GM21447 (cell line): Measurements from ENCODE around the gene POM121L12.

Experiments used
- ATAC-seq: cut with Tn5 transposase; IDR thresholded peaks from one replicate; pipeline ENCODE4 v1.9.1; 2021; ENCODE audit not compliant: unreplicated experiment

The POM121L12 gene

GRCh38 chr7:53035499-53036412, at the start of gene POM121L12:
POM121L12 (plus strand) TSS chr7:53035633; CDS start chr7:53035672, 39 bp downstream.
- ATAC-seq, result no peak

DNA sequence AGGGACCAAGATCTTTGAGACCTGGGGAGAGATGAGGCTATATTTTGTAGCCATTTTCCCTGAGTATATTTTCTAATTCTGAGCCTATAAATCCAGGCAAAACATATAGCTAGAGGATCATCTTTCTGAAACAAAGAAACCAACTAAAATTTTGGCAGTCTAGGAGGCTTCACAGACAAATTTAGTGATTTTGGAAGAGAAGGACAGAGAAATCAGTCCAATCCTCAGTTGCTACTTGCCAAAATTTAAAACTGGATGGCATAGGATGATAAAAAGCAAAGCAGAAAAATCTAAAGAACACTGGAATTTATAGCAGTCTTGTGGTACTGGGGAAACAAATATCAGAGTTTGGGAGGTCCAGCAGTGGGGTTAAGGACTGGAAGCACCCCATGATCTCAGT, 43.4 kb upstream of the POM121L12 start:
- ATAC-seq, result no peak

DNA sequence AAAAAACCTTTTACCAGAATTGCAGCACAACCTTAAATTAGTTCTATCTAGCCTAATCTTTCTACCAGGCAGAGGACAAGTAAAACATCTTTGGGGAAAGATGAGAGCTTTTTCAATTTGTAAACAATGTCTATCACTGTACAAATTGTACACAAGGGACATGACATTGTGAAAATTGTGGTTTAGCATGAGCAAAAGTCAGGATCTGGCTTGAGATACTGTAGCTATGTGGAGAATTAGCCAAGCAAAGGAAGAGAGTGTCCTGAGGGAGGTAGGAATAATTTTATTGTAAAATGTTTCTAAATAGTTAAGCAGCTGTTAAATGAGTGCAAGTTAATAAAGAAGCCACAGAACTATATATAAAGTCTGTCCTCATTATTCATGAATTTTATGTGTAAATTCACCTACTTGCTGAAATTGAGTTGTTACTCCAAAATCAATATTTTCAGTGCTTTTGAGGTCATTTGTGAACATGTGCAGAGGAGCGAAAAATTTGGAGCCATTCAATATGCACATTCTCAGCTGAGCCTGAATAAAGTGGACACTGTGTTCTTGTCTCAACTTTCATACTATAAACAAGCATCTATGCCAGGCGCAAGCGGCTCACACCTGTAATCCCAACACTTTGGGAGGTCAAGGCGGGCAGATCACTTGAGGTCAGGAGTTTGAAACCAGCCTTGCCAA, 42.8 kb upstream of the POM121L12 start:
- ATAC-seq, result no peak

DNA sequence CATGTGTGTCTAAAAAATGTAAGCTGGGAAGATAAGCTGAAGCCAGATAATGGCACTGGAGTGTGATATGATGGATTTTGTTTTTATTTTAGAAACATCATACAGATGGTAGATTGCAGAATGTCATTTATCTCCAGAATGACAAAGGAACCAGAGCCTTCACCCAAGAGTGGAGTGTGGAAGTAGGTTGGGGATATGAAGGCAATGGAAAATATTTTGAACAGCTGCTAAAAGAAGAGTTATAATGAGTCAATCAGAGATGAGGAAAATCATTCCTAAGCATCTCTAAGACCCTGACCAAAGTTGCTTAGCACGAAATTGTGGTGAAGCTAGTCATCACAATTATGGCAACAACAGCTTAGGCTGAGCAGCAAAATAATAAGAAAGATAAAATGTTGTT, 39.8 kb upstream of the POM121L12 start:
- no peak for ATAC-seq

DNA sequence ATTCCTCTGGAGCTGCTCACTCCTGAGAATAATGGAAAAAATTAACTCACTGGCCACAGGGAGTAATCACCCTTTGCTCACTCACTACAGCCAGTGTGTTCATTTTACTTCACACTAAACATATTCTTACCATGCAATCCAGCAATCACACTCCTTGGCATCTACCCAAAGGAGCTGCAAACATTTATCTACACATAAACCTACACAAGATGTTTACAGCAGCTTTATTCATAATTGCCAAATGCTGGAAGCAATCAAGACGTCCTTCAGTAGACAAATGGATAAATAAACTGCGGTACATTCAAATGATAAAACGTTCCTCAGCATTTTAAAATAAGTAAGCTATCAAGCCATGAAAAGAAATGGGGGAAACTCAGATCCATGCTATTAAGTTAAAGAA, 34.2 kb upstream of the POM121L12 start:
- no peak for ATAC-seq

- ATAC-seq, result no peak
These were observed 33.0 kb upstream of the POM121L12 start for GRCh38 chr7:53002389-53002788.

DNA sequence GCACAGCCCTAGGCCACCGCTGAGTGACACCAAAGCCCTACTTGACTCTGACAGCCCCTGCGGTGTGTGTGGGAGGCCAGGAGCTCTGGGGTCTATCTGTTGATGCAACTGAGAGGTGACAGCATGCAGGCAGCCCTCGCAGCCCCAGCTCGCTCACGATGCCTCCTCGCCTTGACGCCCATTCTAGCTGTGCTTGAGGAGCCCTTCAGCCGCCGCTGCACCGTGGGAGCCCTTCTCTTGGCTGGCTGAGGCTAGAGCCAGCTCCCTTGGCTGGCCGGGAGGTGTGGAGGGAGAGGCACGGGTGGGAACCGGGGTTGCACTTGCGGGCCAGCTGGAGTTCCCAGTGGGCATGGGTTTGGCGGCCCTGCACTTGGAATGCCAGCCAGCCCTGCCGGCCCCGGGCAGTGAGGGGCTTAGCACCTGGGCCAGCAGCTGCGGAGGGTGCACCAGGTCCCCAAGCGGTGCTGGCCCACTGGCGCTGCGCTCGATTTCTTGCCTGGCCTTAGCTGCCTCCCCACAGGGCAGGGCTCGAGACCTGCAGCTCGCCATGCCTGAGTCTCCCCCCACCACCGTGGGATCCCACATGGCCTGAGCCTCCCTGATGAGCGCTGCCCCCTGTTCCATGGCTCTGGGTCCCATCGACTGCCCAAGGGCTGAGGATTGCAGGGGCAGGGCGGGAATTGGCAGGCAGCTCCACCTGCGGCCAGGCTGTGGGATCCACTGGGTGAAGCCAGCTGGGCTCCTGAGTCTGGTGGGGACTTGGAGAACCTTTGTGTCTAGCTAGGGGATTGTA, 31.6 kb upstream of the POM121L12 start:
- no peak for ATAC-seq

DNA sequence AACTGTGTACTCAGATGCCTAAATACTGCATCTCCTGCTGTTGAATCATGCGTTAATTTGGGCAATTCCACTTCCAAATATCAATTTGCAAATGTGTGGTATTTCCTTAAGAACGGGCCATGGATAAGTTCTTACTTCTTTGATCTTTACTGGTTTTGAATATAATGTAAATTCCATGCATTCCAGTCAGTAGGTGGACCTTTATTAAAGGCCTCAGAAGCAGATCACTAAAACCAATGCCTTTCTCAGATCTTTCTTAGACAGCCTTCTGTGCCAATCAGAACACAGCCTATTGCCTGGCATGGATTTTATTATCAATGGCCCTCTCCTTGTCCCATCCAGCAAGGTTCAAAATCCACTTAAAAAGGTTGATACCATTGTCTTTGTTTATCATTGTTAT, 21.5 kb upstream of the POM121L12 start:
- ATAC-seq, result no peak

DNA sequence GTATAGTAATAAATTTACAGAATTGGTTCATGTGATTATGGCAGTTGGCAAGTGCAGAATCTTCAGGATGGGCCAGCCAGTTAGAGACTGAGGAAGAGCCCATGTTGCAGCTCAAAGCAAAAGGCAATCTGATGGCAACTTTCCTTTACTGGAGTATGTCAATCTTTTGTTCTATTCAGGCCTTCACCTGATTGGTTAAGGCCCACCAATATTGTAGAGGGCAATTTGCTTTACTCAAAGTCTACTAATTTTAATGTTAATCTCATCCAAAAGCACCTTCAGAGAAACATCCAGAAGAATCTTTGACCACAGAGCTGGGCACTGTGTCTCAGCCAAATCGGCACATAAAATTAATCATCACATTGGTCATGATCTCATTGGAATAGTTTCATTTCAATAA, 20.0 kb upstream of the POM121L12 start:
- ATAC-seq, result no peak

DNA sequence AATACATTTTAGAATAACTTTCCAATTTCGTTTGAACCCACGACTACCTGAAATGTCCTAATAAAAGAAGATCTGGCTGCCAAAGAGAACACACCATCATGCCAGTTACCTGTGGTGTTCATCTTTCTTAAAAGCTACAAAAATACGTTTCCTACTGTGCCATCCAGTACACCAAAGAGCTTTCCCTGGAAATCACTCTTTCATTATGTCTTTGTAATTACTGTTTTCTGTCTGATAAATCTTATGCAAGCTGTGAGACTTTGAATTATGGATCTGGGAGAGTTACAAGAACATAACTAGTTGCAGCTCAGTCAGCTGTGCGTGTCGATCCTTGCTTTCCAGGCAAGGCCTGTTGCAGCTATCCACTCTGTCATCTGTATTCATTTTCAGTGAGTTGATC, 12.5 kb upstream of the POM121L12 start:
- ATAC-seq, result no peak

DNA sequence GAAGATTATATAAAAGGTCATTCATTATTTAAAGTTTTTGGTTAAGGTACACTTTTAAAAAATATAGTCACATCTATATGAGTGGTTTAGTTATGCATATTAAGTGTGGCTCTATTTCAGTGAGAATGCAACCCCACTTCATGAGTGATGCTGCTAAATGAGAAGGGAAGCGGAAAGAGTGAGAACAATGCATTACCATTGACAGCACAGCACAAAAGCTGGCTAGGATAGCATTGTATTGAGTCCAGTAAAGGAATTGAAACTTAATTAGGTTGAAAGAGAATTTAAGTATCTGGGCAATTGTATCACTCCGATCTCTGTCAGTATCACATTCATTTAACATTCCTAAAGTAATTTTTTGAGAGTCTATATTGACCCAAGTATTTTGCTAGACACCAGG, 13.2 kb downstream of the POM121L12 start:
- no peak for ATAC-seq

DNA sequence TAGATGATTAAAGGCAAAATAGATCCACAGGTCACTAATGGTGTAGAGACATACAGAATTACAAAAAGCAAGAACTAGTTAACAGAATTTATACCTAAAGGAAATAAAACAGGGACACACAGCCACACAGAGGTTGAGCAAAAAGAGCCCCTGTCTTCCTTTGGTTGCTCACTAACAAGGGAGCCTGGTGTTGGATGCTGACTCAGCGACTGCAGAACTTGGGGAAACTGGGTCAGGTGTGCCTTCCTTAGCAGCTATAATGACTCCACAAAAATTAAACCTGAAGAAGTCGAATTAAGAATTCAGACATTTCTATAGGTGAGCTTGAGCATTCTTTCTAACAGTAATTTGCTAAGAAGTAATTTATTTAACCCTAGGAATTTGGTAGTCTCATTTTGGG, 15.0 kb downstream of the POM121L12 start:
- no peak for ATAC-seq

DNA sequence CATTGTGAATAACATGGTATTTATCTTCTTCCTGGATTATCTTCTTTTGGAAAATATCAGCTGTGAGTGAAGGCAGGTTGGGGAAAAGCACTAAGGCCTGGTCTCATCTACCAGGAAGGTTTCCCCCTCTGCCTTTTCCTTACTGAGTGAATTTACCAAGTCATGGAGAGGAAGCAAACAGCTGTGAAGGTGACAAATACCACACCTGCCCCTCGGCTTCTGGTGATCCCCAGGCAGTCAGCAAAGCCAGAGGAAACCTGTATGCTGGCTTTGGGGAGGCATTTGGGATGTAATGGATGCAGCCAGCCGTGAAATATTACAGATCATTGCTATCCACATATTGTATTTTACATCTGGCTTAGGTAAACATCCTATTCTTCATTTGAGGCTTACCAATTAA, 24.2 kb downstream of the POM121L12 start:
- ATAC-seq, result no peak

DNA sequence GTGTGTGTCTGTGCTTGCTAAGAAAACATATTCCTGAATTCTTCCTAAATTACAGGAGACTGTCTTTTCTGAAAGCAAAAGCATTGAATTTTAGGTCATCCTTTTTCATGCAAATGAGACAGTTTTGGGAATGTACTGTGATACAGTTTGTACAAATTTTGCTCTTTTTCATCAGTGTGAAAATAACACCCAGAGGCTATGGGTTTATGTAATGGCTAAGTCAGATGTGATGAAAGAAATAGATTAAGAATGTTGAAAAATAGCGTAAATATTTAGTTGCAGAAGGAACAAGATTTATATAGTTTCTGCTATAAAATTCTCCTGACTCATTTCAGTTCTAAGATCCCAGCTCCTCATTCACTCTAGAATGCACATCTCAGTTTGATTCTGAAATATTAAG, 24.6 kb downstream of the POM121L12 start:
- no peak for ATAC-seq

- ATAC-seq, result no peak
These were observed 27.4 kb downstream of the POM121L12 start for GRCh38 chr7:53062796-53063195.

DNA sequence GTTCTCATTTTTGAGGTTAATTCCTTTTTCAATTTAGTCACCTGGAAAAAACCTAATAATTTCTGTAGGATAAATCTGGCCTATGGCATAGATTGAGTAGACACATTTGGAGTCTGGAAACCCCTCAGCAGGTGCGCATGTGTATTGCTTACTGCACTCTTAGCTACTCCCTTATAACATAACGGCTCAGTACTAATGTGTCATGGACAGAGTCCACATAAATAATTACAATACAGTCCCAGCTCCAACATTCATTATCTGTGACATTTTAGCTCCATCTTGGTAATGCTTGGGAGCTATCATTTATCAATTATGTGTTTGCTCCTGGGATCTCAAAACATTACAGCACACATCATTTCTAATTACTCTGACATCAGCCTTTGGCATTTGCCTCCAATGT, 33.2 kb downstream of the POM121L12 start:
- ATAC-seq, result no peak

DNA sequence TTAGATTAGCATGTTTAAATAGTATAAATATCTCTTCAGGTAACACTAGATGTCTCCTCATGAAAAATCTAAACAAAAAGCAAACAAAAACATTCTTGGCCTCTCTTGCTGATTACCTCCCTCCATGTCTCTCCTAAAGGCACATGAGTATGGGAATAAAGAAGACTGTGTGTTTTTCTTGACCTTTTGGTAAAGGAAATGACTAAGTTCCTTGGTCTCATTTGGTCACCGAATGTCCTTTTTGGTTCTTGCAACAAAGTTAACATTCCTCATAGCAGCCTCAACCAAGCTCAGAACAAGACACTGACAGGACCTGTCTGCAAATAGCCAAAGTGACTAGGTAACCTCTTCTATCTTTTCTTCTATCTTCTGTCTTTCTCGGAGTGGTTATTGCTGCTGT, 35.5 kb downstream of the POM121L12 start:
- ATAC-seq, result no peak
